ENCODE data around the gene CCM2. TPM values are rescaled to one million over a fixed set of nuclear protein-coding genes. Genes with fewer than 3 reads are reported as not detected.

CCM2 gene
- total and polyA plus RNA-seq, 7 donors: 33.3 to 110 (median 49.9) TPM

DNA sequence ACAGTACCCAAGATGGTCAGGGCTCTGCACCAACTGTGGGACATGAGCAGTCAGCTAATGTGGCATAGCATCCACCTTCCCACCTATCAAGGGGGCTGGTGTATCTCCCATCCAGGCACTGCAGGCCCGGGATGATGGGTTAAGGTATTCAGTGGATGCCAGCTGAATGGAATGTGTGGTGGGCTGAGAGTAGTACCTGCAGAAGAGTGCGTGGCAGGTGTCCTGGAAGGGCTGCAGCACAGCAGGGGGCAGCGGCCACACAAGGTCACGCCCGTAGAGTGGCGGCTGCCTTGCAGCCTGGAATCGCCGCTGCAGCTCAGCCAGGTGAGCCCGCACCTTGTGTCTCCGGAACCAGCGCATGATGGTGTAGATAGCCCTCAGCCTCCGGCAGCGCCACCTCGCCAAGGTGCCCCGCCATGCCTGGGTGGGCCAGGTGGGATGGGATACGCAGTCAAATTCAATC is 34.5 kb upstream of the CCM2 start:
- WGBS, 3 donors: 96 to 98% (median 96%) methylated on average over 15 to 16 of the region's 16 CpGs
- ATAC-seq: no peak

DNA sequence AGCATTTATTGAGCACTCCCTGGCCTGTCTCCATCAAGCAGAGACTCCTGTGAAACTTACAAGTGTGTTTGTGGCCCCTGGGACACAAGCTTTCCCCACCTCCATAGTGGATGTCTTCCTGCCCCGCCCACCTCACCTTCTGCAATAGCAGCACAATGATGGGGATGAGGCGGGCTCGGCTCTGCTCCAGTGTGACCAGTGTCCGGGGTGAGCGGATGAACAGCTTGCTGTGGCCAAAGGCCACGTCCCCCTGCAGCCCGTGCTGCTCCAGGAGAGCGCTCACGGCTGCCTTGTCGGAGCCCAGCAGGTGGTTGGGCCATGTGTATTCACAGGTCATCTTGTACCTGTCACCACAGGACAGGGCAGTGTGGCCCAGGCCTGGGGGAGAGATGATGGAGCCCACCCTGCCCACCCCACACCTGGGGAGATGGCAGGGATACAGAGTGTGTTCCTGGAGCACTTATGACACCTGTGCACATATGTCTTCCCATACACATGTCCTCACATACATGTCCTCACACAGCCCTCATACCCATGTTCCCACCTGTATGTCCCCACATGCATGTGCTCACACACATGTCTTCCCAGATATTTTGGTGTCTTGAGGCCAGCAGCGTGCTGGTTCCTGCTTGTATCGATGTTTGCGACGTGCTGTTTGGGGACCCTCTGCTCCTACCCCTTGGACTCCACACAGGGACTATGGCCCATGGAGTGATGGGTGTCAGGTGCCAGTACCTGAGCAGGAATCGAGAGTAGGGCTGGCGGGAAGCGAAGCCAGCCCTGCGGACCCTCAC is 33.9 kb upstream of the CCM2 start:
- DNase-seq: no peak

More for the DNA sequence above, 34.5 kb upstream of the CCM2 start:
- intact Hi-C loops (cut with DNase I): no loop called here
- Histone ChIP-seq H3K36me3 (ENCODE audit: insufficient read depth in 1 of 2, low read depth in 1 of 2) (no peaks in the 10 kb centered on the region), H3K4me1 (peaks cover 8% of the 10 kb centered on the region), H3K27ac (no peak overlapping the region), H3K4me3 (no peak overlapping the region), H3K9me3 (no peaks in the 10 kb centered on the region), H3K27me3 (ENCODE audit: insufficient read depth in 3 of 3, low read length in 2 of 3) (peaks cover 0 to 7% (median 0%) of the 10 kb centered on the region in 3 donors)
- no peak for DNase-seq
- TF ChIP-seq, protein P1, sequence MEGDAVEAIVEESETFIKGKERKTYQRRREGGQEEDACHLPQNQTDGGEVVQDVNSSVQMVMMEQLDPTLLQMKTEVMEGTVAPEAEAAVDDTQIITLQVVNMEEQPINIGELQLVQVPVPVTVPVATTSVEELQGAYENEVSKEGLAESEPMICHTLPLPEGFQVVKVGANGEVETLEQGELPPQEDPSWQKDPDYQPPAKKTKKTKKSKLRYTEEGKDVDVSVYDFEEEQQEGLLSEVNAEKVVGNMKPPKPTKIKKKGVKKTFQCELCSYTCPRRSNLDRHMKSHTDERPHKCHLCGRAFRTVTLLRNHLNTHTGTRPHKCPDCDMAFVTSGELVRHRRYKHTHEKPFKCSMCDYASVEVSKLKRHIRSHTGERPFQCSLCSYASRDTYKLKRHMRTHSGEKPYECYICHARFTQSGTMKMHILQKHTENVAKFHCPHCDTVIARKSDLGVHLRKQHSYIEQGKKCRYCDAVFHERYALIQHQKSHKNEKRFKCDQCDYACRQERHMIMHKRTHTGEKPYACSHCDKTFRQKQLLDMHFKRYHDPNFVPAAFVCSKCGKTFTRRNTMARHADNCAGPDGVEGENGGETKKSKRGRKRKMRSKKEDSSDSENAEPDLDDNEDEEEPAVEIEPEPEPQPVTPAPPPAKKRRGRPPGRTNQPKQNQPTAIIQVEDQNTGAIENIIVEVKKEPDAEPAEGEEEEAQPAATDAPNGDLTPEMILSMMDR (IDR thresholded peaks at IDR 0.05): no peak

DNA sequence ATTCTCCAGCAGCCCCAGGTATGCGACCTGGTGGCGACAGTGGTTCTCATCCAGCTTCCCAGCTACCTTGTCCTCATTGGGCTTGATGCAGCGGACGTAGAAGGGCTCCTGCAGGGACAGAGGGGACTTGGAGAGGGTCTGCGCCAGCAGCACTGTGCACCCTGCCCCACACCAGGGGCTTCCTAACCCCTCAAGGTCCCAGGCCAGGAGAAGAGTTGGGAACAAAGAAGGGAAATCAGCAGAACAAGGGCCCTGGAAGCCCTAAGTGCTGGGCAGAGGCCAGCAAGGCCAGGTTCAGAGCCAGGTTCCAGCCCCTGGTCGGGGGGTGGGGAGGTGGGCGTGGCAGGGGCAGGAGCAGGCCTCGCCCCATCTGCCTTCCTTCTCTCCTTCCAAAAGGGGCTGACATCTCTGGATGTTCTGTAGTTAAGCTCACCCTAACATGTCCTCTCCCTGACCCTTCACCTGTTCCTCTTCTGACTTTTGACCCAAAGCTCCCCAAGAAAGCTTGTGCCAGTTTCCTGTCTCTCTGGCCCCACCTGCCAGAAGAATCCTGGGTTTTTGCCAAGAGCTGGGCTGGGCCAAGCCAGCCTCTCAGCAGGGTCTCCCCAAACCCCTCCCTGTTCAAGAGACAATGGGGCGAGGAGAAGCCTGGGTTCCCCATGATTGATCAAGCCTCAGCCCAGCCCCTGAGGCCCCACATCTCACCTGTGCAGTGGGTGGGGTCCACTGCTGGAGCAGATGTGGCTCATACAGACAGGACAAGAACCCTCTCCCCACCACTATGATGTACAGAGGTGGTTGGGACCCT is 33.1 kb upstream of the CCM2 start:
- no peaks in the 10 kb centered on the region for H3K36me3 ChIP-seq (ENCODE audit: insufficient read depth in 1 of 2, low read depth in 1 of 2)
- no peak for DNase-seq
- H3K4me3 ChIP-seq: no peak overlapping the region
- intact Hi-C loops (cut with DNase I): no loop called here
- H3K9me3 ChIP-seq: no peaks in the 10 kb centered on the region
- TF ChIP-seq, protein P1 (IDR thresholded peaks at IDR 0.05): no peak
- H3K27me3 ChIP-seq (ENCODE audit: insufficient read depth in 3 of 3, low read length in 2 of 3): peaks cover 0 to 6% (median 0%) of the 10 kb centered on the region in 3 donors
- no peak overlapping the region for H3K27ac ChIP-seq
- WGBS, 3 donors: 87 to 89% (median 89%) methylated on average over 8 to 9 of the region's 9 CpGs
- H3K4me1 ChIP-seq: peaks cover 8% of the 10 kb centered on the region
- no peak for ATAC-seq

More for the DNA sequence above, 33.9 kb upstream of the CCM2 start:
- intact Hi-C loops (cut with DNase I): no loop called here
- Histone ChIP-seq H3K4me3 (no peak overlapping the region), H3K36me3 (ENCODE audit: insufficient read depth in 1 of 2, low read depth in 1 of 2) (no peaks in the 10 kb centered on the region), H3K27ac (no peak overlapping the region), H3K9me3 (no peaks in the 10 kb centered on the region), H3K4me1 (peaks cover 8% of the 10 kb centered on the region), H3K27me3 (ENCODE audit: insufficient read depth in 3 of 3, low read length in 2 of 3) (peaks cover 0 to 7% (median 0%) of the 10 kb centered on the region in 3 donors)
- WGBS, 3 donors: 94 to 95% (median 95%) methylated on average over 18 of the region's 18 CpGs
- no peak for ATAC-seq
- TF ChIP-seq, protein P1 (IDR thresholded peaks at IDR 0.05): no peak

DNA sequence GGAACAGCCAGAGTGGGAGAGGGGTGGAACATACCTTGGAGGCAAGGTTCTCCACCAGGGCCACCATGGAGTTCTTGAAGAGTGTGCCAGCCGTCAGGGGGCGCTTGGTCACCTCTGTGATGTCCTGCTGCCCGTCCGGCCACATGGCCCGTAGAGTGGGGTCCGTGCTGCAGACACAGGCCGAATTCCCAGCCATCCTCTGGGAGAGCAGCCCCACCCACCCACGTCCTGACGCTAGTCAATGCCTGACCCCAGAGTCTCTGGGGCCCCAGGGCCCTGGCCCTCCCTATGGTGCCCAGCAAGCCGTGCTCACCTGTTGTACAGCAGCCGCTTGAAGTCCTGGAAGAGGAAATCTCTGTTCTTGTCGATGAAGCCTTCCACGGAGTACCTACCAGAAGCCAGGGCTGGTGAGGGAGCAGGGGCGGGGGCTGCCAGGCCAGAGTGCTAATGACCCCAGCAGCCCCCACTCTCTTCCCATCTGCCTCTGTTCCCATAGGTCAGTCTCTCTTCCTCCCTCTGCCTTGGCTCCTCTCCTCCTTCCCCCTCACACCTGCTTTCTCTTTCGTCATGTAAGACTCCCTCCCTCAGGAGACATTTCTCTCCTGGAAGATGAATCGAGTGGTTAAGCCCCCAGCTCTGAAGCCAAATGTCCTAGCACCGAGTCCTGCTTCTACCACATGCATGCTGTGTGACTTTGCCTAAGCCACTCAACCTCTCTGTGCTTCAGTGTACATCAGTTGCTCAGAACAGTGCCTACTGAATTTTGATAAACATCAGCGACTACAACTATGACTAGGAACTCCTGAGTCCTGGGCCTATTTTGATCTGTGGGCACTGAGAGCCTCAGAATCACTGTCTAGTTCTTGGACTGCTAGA is 32.2 kb upstream of the CCM2 start:
- Histone ChIP-seq H3K9me3 (no peaks in the 10 kb centered on the region), H3K4me3 (no peak overlapping the region), H3K4me1 (peaks cover 3% of the 10 kb centered on the region), H3K36me3 (ENCODE audit: insufficient read depth in 1 of 2, low read depth in 1 of 2) (no peaks in the 10 kb centered on the region), H3K27me3 (ENCODE audit: insufficient read depth in 3 of 3, low read length in 2 of 3) (no peaks in the 10 kb centered on the region), H3K27ac (no peak overlapping the region)
- ATAC-seq (no peak), DNase-seq (no peak)
- WGBS, 3 donors: 67 to 70% (median 68%) methylated on average over 18 of the region's 18 CpGs
- TF ChIP-seq, protein P1 (IDR thresholded peaks at IDR 0.05): no peak
- intact Hi-C loops (cut with DNase I): no loop called here
